ENCODE measurements around the gene MACROD2.
"Not testable (repeated sequence)": the region's sequence is repeated elsewhere in the genome, so short reads cannot be mapped to it uniquely, and the experiment has no call there.

Gene MACROD2

GRCh38 chr20:14972690-14973089 lies 977.4 kb downstream of the MACROD2 start:
- no peak for DNase-seq

- no peak for DNase-seq
These were observed 984.2 kb downstream of the MACROD2 start for GRCh38 chr20:14979453-14979986.

- DNase-seq = not testable (repeated sequence)
These were observed 986.2 kb downstream of the MACROD2 start for GRCh38 chr20:14981486-14981885.

GRCh38 chr20:14982324-14982723 lies 987.0 kb downstream of the MACROD2 start:
- DNase-seq = not testable (repeated sequence)

- DNase-seq = no peak
These were observed 989.0 kb downstream of the MACROD2 start for GRCh38 chr20:14984305-14984704.

- no peak for DNase-seq
These were observed 989.7 kb downstream of the MACROD2 start for GRCh38 chr20:14984768-14985622.

GRCh38 chr20:14986026-14986655 lies 990.8 kb downstream of the MACROD2 start:
- no peak for DNase-seq

GRCh38 chr20:14986656-14987055 lies 991.3 kb downstream of the MACROD2 start:
- DNase-seq = no peak

GRCh38 chr20:14989535-14990290 lies 994.4 kb downstream of the MACROD2 start:
- no peak for DNase-seq

GRCh38 chr20:14991023-14991422 lies 995.7 kb downstream of the MACROD2 start:
- DNase-seq = no peak

- DNase-seq = no peak
These were observed 996.8 kb downstream of the MACROD2 start for GRCh38 chr20:14992153-14992552.

- DNase-seq = no peak
These were observed 997.6 kb downstream of the MACROD2 start for GRCh38 chr20:14992961-14993360.

- DNase-seq = no peak
These were observed 1001.8 kb downstream of the MACROD2 start for GRCh38 chr20:14996883-14997672.

- no peak for DNase-seq
These were observed 1002.5 kb downstream of the MACROD2 start for GRCh38 chr20:14997791-14998190.

- no peak for DNase-seq
These were observed 1010.1 kb downstream of the MACROD2 start for GRCh38 chr20:15005300-15005986.

- no peak for DNase-seq
These were observed 1016.3 kb downstream of the MACROD2 start for GRCh38 chr20:15011631-15012030.

- no peak for DNase-seq
These were observed 1017.2 kb downstream of the MACROD2 start for GRCh38 chr20:15012566-15012965.

- DNase-seq = not testable (repeated sequence)
These were observed 1021.6 kb downstream of the MACROD2 start for GRCh38 chr20:15016875-15017274.

GRCh38 chr20:15018966-15019365 lies 1023.6 kb downstream of the MACROD2 start:
- no peak for DNase-seq

GRCh38 chr20:15020845-15021244 lies 1025.5 kb downstream of the MACROD2 start:
- DNase-seq = no peak

- no peak for DNase-seq
These were observed 1027.6 kb downstream of the MACROD2 start for GRCh38 chr20:15022921-15023320.

GRCh38 chr20:15026759-15027158 lies 1031.4 kb downstream of the MACROD2 start:
- no peak for DNase-seq

Measured in central memory CD4-positive, alpha-beta T cell (primary cell).